Measurements from ENCODE around the gene LRPAP1.

Gene LRPAP1

DNA sequence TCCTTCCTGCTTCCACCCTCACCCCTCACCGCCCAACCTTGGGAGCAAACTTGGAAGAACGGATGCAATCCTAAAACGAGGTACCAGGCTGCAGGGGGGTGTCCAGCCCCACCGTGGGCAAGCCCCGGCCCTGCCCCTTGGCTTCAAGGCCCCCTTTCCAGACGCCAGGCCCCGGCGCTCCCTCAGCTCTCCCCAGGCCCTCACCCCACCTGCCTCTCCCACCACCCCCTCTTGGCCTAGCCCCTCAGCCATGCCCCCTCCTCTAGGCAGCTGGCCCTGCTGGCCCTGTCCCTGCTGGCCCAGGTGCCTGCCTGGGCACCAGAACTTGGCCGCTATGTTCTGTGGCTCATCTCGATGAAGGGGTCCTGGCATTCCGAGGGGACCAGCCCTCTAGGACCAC is 33.8 kb downstream of the LRPAP1 start:
- in situ Hi-C loops (cut with MboI; ENCODE audit: low pct_unique_long_range_greater_than_20kb, low sequenced_read_pairs, unreplicated experiment) = no loop called here
- DNase-seq (ENCODE audit: low spot score) = no peak
- TF ChIP-seq CTCF (IDR thresholded peaks at IDR 0.05; ENCODE audit: extremely low read depth, insufficient read depth, missing control alignments) = no peak

GRCh38 chr4:3497523-3498389 is 34.5 kb downstream of the LRPAP1 start:
- DNase-seq (ENCODE audit: low spot score) = no peak
- in situ Hi-C loops (cut with MboI; ENCODE audit: low pct_unique_long_range_greater_than_20kb, low sequenced_read_pairs, unreplicated experiment) = no loop called here
- no peak for TF ChIP-seq CTCF (IDR thresholded peaks at IDR 0.05; ENCODE audit: extremely low read depth, insufficient read depth, missing control alignments)

DNA sequence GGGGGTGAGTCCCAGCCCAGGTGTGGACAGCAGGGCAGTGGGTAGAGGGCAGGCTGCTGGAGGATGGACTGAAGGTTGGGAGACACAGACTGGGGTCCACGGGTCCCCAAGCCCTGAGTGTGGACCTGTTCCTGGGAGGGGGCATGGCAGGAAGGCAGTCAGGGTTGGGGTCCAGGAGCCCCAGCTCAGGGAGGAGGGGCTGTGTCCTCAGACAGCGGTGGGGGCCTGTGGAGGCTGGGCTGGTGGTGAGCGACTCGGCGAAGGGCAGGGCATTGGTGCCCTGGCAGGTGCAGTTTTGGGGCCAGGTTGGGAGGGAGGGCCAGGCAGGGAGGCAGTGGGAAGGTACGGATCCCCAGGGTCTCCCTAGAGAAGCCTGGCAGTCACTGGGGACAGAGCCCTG is 35.1 kb downstream of the LRPAP1 start:
- in situ Hi-C loops (cut with MboI; ENCODE audit: low pct_unique_long_range_greater_than_20kb, low sequenced_read_pairs, unreplicated experiment) = no loop called here
- TF ChIP-seq CTCF (IDR thresholded peaks at IDR 0.05; ENCODE audit: extremely low read depth, insufficient read depth, missing control alignments) = no peak
- DNase-seq (ENCODE audit: low spot score) = no peak

DNA sequence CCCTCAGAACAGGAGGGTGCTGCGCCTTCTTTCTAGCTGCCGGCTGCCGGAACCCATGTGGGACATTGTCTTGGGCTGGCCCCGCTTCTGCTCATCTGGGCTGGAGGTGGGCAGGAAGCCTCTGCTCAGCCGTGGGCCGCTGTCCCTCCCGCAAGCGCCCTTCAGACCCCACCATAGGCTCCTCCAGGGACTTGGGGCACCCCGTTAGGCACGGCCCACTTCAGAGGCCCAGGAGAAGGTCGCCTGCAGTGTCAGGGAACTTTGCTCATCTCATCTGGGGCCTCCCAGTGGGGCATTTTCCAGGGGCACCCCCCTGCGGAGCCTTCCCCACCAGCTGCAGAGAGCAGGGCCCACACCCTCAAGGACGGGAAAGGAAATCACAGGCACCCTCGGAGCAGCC is 36.2 kb downstream of the LRPAP1 start:
- in situ Hi-C loops (cut with MboI; ENCODE audit: low pct_unique_long_range_greater_than_20kb, low sequenced_read_pairs, unreplicated experiment) = no loop called here
- no peak for TF ChIP-seq CTCF (IDR thresholded peaks at IDR 0.05; ENCODE audit: extremely low read depth, insufficient read depth, missing control alignments)
- DNase-seq (ENCODE audit: low spot score) = no peak

GRCh38 chr4:3495204-3495975 is 36.8 kb downstream of the LRPAP1 start:
- no peak for TF ChIP-seq CTCF (IDR thresholded peaks at IDR 0.05; ENCODE audit: extremely low read depth, insufficient read depth, missing control alignments)
- in situ Hi-C loops (cut with MboI; ENCODE audit: low pct_unique_long_range_greater_than_20kb, low sequenced_read_pairs, unreplicated experiment) = no loop called here
- DNase-seq (ENCODE audit: low spot score) = no peak

GRCh38 chr4:3494462-3494871 is 37.8 kb downstream of the LRPAP1 start:
- DNase-seq (ENCODE audit: low spot score) = no peak
- no peak for TF ChIP-seq CTCF (IDR thresholded peaks at IDR 0.05; ENCODE audit: extremely low read depth, insufficient read depth, missing control alignments)
- in situ Hi-C loops (cut with MboI; ENCODE audit: low pct_unique_long_range_greater_than_20kb, low sequenced_read_pairs, unreplicated experiment) = no loop called here

All from GM13977 (cell line).